H9 (cell line): ENCODE data around the gene BAG5. TPM values are rescaled to one million over a fixed set of nuclear protein-coding genes. Genes with fewer than 3 reads are reported as not detected.

ENCODE experiments used
- DNase-seq: peaks from one replicate; pipeline ENCODE4 v3.0.0-alpha.2; 2017
- H2AFZ ChIP-seq: one replicate; pipeline ENCODE4 v1.6.1; 2013; ENCODE audit warnings: mild to moderate bottlenecking, low read length, control low read depth, moderate library complexity
- H2AK5ac ChIP-seq: 2 replicates; pipeline ENCODE4 v1.6.1; 2013; ENCODE audit warnings: low read length, control low read depth, mixed read lengths; ENCODE audit not compliant: insufficient read length
- H2BK120ac ChIP-seq: one replicate; pipeline ENCODE4 v1.6.1; 2013; ENCODE audit warnings: low read depth, mild to moderate bottlenecking, low read length, control low read depth, inconsistent platforms; ENCODE audit not compliant: poor library complexity, severe bottlenecking
- H2BK12ac ChIP-seq: 2 replicates; pipeline ENCODE4 v1.6.1; 2013; ENCODE audit warnings: low read length, control low read depth, mixed read lengths, low read depth; ENCODE audit not compliant: insufficient read length
- H2BK15ac ChIP-seq: 2 replicates; pipeline ENCODE4 v1.6.1; 2013; ENCODE audit warnings: low read depth, low read length, control low read depth
- H2BK20ac ChIP-seq: one replicate; pipeline ENCODE4 v1.6.1; 2013; ENCODE audit warnings: low read depth, mild to moderate bottlenecking, low read length, control low read depth, inconsistent platforms; ENCODE audit not compliant: poor library complexity, severe bottlenecking
- H2BK5ac ChIP-seq: 2 replicates; pipeline ENCODE4 v1.6.1; 2013; ENCODE audit warnings: low read length, control low read depth, mixed read lengths; ENCODE audit not compliant: insufficient read length
- H3K14ac ChIP-seq: 2 replicates; pipeline ENCODE4 v1.6.1; 2013; ENCODE audit warnings: low read length, control low read depth; ENCODE audit not compliant: insufficient read depth
- H3K18ac ChIP-seq: 2 replicates; pipeline ENCODE4 v1.6.1; 2013; ENCODE audit warnings: low read depth, mild to moderate bottlenecking, mixed read lengths, low read length, control low read depth; ENCODE audit not compliant: insufficient read length
- H3K23ac ChIP-seq: 2 replicates; pipeline ENCODE4 v1.6.1; 2013; ENCODE audit warnings: low read length, control low read depth, mixed read lengths, low read depth; ENCODE audit not compliant: insufficient read length
- H3K23me2 ChIP-seq: 2 replicates; pipeline ENCODE4 v1.6.1; 2013; ENCODE audit warnings: low read depth, mild to moderate bottlenecking, mixed read lengths, low read length, control low read depth; ENCODE audit not compliant: insufficient read length, poor library complexity, severe bottlenecking
- H3K27ac ChIP-seq: 2 replicates; pipeline ENCODE4 v1.5.1; 2013; ENCODE audit warnings: low read length, control low read depth, mixed read lengths, low read depth; ENCODE audit not compliant: insufficient read length
- H3K27me3 ChIP-seq: 2 replicates; pipeline ENCODE4 v1.6.1; 2013; ENCODE audit warnings: low read length, control low read depth, inconsistent platforms; ENCODE audit not compliant: insufficient read depth
- H3K4ac ChIP-seq: 2 replicates; pipeline ENCODE4 v1.6.1; 2013; ENCODE audit warnings: low read depth, mild to moderate bottlenecking, control low read depth, inconsistent platforms, low read length, moderate library complexity
- H3K4me1 ChIP-seq: 2 replicates; pipeline ENCODE4 v1.6.1; 2013; ENCODE audit warnings: low read length, control low read depth, inconsistent platforms; ENCODE audit not compliant: insufficient read depth
- H3K4me2 ChIP-seq: 2 replicates; pipeline ENCODE4 v1.6.1; 2013; ENCODE audit warnings: low read length, control low read depth, mixed read lengths; ENCODE audit not compliant: insufficient read length, insufficient read depth
- H3K56ac ChIP-seq: 2 replicates; pipeline ENCODE4 v1.6.1; 2013; ENCODE audit warnings: low read depth, mild to moderate bottlenecking, mixed read lengths, low read length, control low read depth; ENCODE audit not compliant: insufficient read length
- H3K79me1 ChIP-seq: 2 replicates; pipeline ENCODE4 v1.6.1; 2013; ENCODE audit warnings: low read depth, mild to moderate bottlenecking, moderate library complexity, low read length, control low read depth, inconsistent platforms; ENCODE audit not compliant: insufficient read depth, poor library complexity, severe bottlenecking
- H3K79me2 ChIP-seq: 2 replicates; pipeline ENCODE4 v1.6.1; 2013; ENCODE audit warnings: low read length, control low read depth, inconsistent platforms; ENCODE audit not compliant: insufficient read depth
- H3K9ac ChIP-seq: 2 replicates; pipeline ENCODE4 v1.6.1; 2013; ENCODE audit warnings: low read length, control low read depth, mixed read lengths; ENCODE audit not compliant: insufficient read length; ENCODE audit errors: extremely low read depth
- H3K9me3 ChIP-seq: one replicate; pipeline ENCODE4 v1.6.1; 2013; ENCODE audit warnings: low read depth, low read length, inconsistent platforms; ENCODE audit not compliant: control insufficient read depth
- H3T11ph ChIP-seq: one replicate; pipeline ENCODE4 v1.6.1; 2013; ENCODE audit warnings: mild to moderate bottlenecking, low read length, control low read depth, inconsistent platforms
- H4K20me1 ChIP-seq: one replicate; pipeline ENCODE4 v1.6.1; 2013; ENCODE audit not compliant: control insufficient read depth, insufficient read length, insufficient read depth
- H4K5ac ChIP-seq: 2 replicates; pipeline ENCODE4 v1.6.1; 2013; ENCODE audit warnings: low read depth, mild to moderate bottlenecking, mixed read lengths, low read length, control low read depth; ENCODE audit not compliant: insufficient read length
- H4K8ac ChIP-seq: replicated peaks from 2 replicates; pipeline ENCODE4 v1.6.1; 2013; ENCODE audit warnings: low read length, control low read depth, mixed read lengths, low read depth; ENCODE audit not compliant: insufficient read length
- H4K91ac ChIP-seq: 2 replicates; pipeline ENCODE4 v1.6.1; 2013; ENCODE audit warnings: low read depth, mild to moderate bottlenecking, moderate library complexity, mixed read lengths, low read length, control low read depth; ENCODE audit not compliant: insufficient read length
- H3K27ac Mint-ChIP-seq, 3 experiments: 2 replicates in 2 of 3; 3 replicates in 1 of 3; pipeline ENCODE4 v1.8.0; 2020 to 2021; ENCODE audit warnings: mixed read lengths in 3 of 3, mild to moderate bottlenecking in 1 of 3, moderate library complexity in 1 of 3
- H3K27me3 Mint-ChIP-seq: 2 replicates; pipeline ENCODE4 v1.8.0; 2021; ENCODE audit warnings: low read depth, mild to moderate bottlenecking, moderate library complexity, mixed read lengths
- H3K36me3 Mint-ChIP-seq, 3 experiments: 2 replicates in 2 of 3; 3 replicates in 1 of 3; pipeline ENCODE4 v1.8.0; 2020 to 2021; ENCODE audit warnings: low read depth in 3 of 3, mixed read lengths in 3 of 3; ENCODE audit not compliant: insufficient read depth in 1 of 3
- H3K4me1 Mint-ChIP-seq, 2 experiments: 2 replicates each; pipeline ENCODE4 v1.8.0; 2020; ENCODE audit warnings: mixed read lengths in 2 of 2
- H3K4me3 Mint-ChIP-seq, 2 experiments: 2 replicates in 1 of 2; 3 replicates in 1 of 2; pipeline ENCODE4 v1.8.0; 2020 to 2021; ENCODE audit warnings: mild to moderate bottlenecking in 2 of 2, mixed read lengths in 2 of 2, moderate library complexity in 1 of 2
- H3K9me3 Mint-ChIP-seq, 2 experiments: 2 replicates in 1 of 2; 3 replicates in 1 of 2; pipeline ENCODE4 v1.8.0; 2020; ENCODE audit warnings: mild to moderate bottlenecking in 2 of 2, mixed read lengths in 2 of 2, moderate library complexity in 1 of 2
- CTCF ChIP-seq: fragments of 200-600 bp; sonication (generic); conservative IDR thresholded peaks from 3 replicates; pipeline ENCODE4 v1.8.0; 2021; ENCODE audit warnings: antibody characterized with exemption, mild to moderate bottlenecking
- WGBS: extraction: QIAGEN DNeasy Blood & Tissue Kit; methylation state at CpG from one replicate; pipeline ENCODE4 v1.1.7; 2013; ENCODE audit warnings: missing lambda C conversion rate, low lambda C conversion rate, mixed read lengths; ENCODE audit not compliant: insufficient read length; ENCODE audit errors: extremely low coverage; 5-methylcytosine and 5-hydroxymethylcytosine counted together
- total RNA-seq: library from RNA; stranded (reverse); gene quantifications from 2 replicates; pipeline ENCODE4 v1.2.1, GENCODE V29; 2021

The BAG5 gene
- total RNA-seq, 1 experiment from 2014 or later: 38.0 TPM

GRCh38 chr14:103552011-103552845, 10.2 kb downstream of the BAG5 start:
- Histone ChIP-seq H3K23me2 (no peaks in the 10 kb centered on the region), H4K8ac (no peak overlapping the region), H3K9me3 (no peaks in the 10 kb centered on the region), H2BK15ac (no peak overlapping the region), H2BK12ac (no peak overlapping the region), H3K9ac (no peak overlapping the region), H3K18ac (no peak overlapping the region), H3K23ac (no peak overlapping the region), H3K27ac (no peak overlapping the region), H2BK5ac (no peak overlapping the region), H3K27me3 (no peaks in the 10 kb centered on the region), H3K56ac (no peak overlapping the region), H4K5ac (no peak overlapping the region), H2BK20ac (no peak overlapping the region), H4K91ac (no peak overlapping the region), H3K4ac (no peak overlapping the region), H2AFZ (no peak overlapping the region), H3K79me1 (no peaks in the 10 kb centered on the region), H3K14ac (no peak overlapping the region), H4K20me1 (no peaks in the 10 kb centered on the region), H3K4me1 (no peaks in the 10 kb centered on the region), H2AK5ac (no peak overlapping the region), H3K4me2 (no peak overlapping the region), H3K79me2 (no peaks in the 10 kb centered on the region), H2BK120ac (no peak overlapping the region), H3T11ph (no peak overlapping the region)
- no peak for TF ChIP-seq CTCF
- Mint-ChIP-seq H3K4me1 (peaks cover 7 to 8% of the 10 kb centered on the region in 2 experiments), H3K9me3 (no peaks in the 10 kb centered on the region), H3K27ac (peak overlapping the region in 2 of 3 experiments; percentile 64 to 86; a peak in 2 of 7 replicates), H3K4me3 (no peak overlapping the region; a peak in 1 of 5 replicates), H3K27me3 (no peaks in the 10 kb centered on the region), H3K36me3 (peaks cover 0 to 3% (median 0%) of the 10 kb centered on the region in 3 experiments; a peak in 1 of 7 replicates)
- no CpG with 5 or more reads among the region's 18 CpGs for WGBS
- no peak for DNase-seq
